Measurements from ENCODE around the gene PIK3C3. TPM values are rescaled to one million over a fixed set of nuclear protein-coding genes. Genes with fewer than 3 reads are reported as not detected.

Gene PIK3C3
- total RNA-seq: 40.9 and 53.9 TPM in 2 replicates

DNA sequence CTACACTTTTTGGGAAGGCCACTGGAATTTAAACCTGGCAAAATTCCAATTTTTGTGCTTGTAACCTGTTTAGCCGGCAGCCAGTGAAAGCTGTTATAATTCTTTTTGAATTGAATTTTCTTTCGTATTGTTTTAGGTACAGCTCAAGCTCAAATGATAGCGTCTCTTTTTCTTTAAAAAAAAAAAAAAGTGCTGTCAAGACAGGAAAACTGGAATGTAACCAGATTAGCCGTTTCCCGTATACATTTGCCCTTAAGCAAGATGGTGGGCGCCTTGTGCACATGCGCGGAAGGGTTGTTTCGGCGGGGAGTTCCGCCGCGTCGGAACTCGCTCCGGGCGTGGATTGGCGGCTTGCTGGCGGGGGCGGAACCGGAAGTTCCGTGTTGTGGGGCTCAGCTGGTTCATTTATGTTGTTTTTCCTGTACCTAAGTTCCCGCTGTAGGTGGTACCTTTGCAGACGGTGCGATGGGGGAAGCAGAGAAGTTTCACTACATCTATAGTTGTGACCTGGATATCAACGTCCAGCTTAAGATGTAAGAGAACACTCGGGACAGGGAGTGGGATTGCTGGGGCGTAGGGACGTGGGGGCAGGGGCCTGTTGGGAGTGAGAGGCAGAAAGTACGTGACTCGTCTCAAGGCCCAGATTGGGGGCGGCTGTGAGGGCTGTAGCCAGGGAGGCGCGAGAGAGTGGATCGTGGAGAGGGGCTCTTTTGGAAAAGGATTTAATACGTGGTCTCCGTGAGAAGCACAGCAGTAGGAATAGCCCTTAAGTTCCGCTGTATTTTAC, at the start of gene PIK3C3:
Gene PIK3C3, plus strand, starts transcription at position 408 of the 787 bp plus-strand sequence. Its CDS starts 58 bp downstream, at position 466.

